Liver (tissue), 3 donors: Measurements from ENCODE around the gene SATB2.

Experiments
- ATF3 ChIP-seq: IDR thresholded peaks from 2 replicates; pipeline ENCODE4 v1.6.1; 2016; ENCODE audit warnings: antibody characterized with exemption
- CTCF ChIP-seq: fragments of 150-350 bp; IDR thresholded peaks from 2 replicates; pipeline ENCODE4 v1.5.1; 2017; ENCODE audit warnings: improper control_type of control experiment, low read depth, low read length; ENCODE audit not compliant: missing input control
- HNF4G ChIP-seq: IDR thresholded peaks from 2 replicates; pipeline ENCODE4 v1.6.1; 2016; ENCODE audit warnings: antibody characterized with exemption
- REST ChIP-seq: IDR thresholded peaks from 2 replicates; pipeline ENCODE4 v1.6.1; 2016; ENCODE audit warnings: antibody characterized with exemption, mild to moderate bottlenecking
- RXRA ChIP-seq, 2 donors: IDR thresholded peaks; 2 replicates each; pipeline ENCODE4 v1.6.1; 2017 to 2018; ENCODE audit warnings: antibody characterized with exemption in 2 of 2, mild to moderate bottlenecking in 1 of 2
- YY1 ChIP-seq: IDR thresholded peaks from 2 replicates; pipeline ENCODE4 v1.6.1; 2016; ENCODE audit warnings: antibody characterized with exemption, mild to moderate bottlenecking
- donor health status: healthy.
- donor health status: healthy.

DNA sequence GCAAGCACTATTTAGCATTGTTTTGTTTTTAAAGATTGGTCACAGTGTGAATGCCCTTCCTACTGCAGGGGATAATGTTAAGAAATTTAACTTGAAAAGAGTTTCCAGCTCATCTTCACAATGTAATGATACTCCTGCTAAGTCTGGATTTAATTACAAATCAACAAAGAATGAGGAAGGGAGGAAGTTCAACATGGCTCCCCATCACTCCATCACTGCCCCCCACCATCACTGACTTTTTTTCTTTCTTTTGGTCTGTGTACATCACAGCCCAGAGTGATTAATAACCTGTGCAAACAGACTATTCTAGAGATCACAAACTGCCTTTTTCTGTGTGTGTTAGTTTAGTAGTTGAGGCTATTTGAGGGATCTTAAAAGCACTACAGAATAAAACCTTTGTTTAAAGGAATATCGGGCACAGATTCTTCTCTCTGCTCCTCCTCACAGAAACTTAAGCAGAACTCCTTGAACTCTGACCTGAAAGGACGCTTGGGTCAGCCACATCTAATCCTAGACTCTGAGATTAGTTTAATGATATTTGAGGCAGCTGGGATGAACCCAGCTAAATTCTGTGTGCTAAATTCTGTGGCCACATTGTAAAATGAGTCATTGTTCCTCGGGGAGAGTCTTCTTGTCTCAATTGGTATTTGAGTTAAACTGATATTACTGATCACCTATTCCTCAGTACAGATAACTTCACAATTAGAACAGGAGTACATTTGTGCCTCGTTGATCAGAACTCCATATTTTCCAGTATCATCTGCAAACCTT is 47.8 kb downstream of the SATB2 start:
- TF ChIP-seq CTCF (no peak), RXRA (IDR thresholded peaks at IDR 0.05) (no peak), ATF3 (no peak), YY1 (no peak), HNF4G (no peak), REST (no peak)
